Transverse colon (tissue), 4 donors: Measurements from ENCODE around the gene KMT2B.

Experiments
- EP300 ChIP-seq: sonication (generic); formaldehyde crosslinking; IDR thresholded peaks from one replicate; pipeline ENCODE4 v1.6.1; 2017; ENCODE audit warnings: antibody characterized with exemption, low read depth
- POLR2A ChIP-seq: fragments of 450-650 bp; IDR thresholded peaks from one replicate; pipeline ENCODE4 v1.6.1; 2016; ENCODE audit warnings: antibody characterized with exemption, mild to moderate bottlenecking, moderate library complexity
- POLR2AphosphoS5 ChIP-seq, 3 donors: sonication (generic); formaldehyde crosslinking; IDR thresholded peaks; one replicate each; pipeline ENCODE4 v1.6.1; 2016; ENCODE audit warnings: antibody characterized with exemption in 3 of 3
- TF ChIP-seq, protein P1 (sequence below), 5 experiments: fragments of 200-600 bp in 3 of 5; fragments of 450-650 bp in 2 of 5; sonication (generic) in 3 of 5; IDR thresholded peaks; 1 replicate in 2 of 5; 2 replicates in 3 of 5; pipeline ENCODE4 v1.5.1; 2016 to 2017; ENCODE audit warnings: antibody characterized with exemption in 5 of 5, inconsistent platforms in 3 of 5, mild to moderate bottlenecking in 2 of 5, moderate library complexity in 1 of 5

DNA sequence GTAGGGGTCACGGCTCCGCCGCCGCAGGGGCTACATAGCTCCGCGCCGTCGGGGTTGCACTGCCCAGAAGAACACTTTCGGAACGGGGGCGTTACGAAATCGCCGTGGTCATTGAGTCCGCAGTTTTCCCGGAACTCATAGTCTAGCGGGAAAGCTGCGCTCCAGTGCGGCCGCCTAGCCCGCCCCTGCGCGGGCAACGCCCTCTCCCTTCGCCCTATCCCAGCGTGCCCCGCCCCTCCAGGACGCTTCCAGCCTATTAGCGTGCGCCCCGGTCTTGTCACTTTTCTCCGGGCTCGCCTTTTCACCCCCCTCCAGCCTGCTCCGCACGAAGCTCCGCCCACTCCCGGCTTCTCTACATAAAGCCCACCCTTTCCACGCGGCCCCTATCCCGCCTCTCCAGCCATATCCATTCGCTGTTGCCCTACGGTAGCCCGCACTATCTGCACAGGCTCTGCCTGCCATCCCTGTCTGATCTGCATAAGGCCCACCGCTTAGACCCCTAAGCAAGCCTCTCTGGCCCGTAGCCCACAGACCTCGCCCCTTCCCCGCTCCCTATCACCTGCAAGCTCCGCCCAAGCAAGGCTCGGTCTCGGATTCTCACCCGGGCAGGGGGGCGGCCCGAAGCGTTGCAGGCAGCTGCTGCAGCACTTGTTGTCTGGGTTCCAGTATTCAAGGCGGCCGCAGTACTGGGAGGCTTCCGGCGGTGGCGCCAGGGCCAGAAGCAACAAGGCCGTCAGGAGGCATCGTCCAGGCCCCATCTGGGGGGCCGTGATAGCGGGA is 22.8 kb downstream of the KMT2B start:
- TF ChIP-seq, protein P1, sequence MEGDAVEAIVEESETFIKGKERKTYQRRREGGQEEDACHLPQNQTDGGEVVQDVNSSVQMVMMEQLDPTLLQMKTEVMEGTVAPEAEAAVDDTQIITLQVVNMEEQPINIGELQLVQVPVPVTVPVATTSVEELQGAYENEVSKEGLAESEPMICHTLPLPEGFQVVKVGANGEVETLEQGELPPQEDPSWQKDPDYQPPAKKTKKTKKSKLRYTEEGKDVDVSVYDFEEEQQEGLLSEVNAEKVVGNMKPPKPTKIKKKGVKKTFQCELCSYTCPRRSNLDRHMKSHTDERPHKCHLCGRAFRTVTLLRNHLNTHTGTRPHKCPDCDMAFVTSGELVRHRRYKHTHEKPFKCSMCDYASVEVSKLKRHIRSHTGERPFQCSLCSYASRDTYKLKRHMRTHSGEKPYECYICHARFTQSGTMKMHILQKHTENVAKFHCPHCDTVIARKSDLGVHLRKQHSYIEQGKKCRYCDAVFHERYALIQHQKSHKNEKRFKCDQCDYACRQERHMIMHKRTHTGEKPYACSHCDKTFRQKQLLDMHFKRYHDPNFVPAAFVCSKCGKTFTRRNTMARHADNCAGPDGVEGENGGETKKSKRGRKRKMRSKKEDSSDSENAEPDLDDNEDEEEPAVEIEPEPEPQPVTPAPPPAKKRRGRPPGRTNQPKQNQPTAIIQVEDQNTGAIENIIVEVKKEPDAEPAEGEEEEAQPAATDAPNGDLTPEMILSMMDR (IDR thresholded peaks at IDR 0.05), result peak in 2 of 5 experiments; percentile 25 to 33
- peak; percentile 52 for TF ChIP-seq POLR2A
- TF ChIP-seq POLR2AphosphoS5 (IDR thresholded peaks at IDR 0.05), result peak; percentile 24 to 66 (median 66)
- peak; percentile 68 for TF ChIP-seq EP300
